Endodermal cell (in vitro differentiated cells): ENCODE measurements around the gene SH3BP5. TPM values are rescaled to one million over a fixed set of nuclear protein-coding genes. Genes with fewer than 3 reads are reported as not detected.

Source experiments
- DNase-seq: peaks from one replicate; pipeline ENCODE4 v3.0.0-alpha.2; 2017
- H3K27ac ChIP-seq: 2 replicates; pipeline ENCODE4 v1.5.1; 2013; ENCODE audit warnings: mild to moderate bottlenecking, low read depth, low read length, moderate library complexity
- H3K27me3 ChIP-seq: 2 replicates; pipeline ENCODE4 v1.6.1; 2013; ENCODE audit warnings: mild to moderate bottlenecking, low read length, moderate library complexity; ENCODE audit not compliant: insufficient read depth, control insufficient read depth, poor library complexity, severe bottlenecking
- H3K36me3 ChIP-seq: 2 replicates; pipeline ENCODE4 v1.7.0; 2013; ENCODE audit warnings: mild to moderate bottlenecking, low read length, moderate library complexity; ENCODE audit not compliant: control insufficient read depth, insufficient read depth
- H3K4me1 ChIP-seq: one replicate; pipeline ENCODE4 v1.7.0; 2013; ENCODE audit warnings: low read length; ENCODE audit not compliant: control insufficient read depth, insufficient read depth
- H3K4me3 ChIP-seq: 2 replicates; pipeline ENCODE4 v1.5.1; 2013; ENCODE audit warnings: mild to moderate bottlenecking, low read length, moderate library complexity
- H3K9ac ChIP-seq: 2 replicates; pipeline ENCODE4 v1.6.1; 2013; ENCODE audit warnings: mild to moderate bottlenecking, low read length, moderate library complexity; ENCODE audit not compliant: poor library complexity, severe bottlenecking; ENCODE audit errors: extremely low read depth
- H3K9me3 ChIP-seq: 2 replicates; pipeline ENCODE4 v1.6.1; 2013; ENCODE audit warnings: mild to moderate bottlenecking, low read length, moderate library complexity; ENCODE audit not compliant: control insufficient read depth
- H3K27ac Mint-ChIP-seq: 2 replicates; pipeline ENCODE4 v1.8.0; 2020; ENCODE audit warnings: mixed read lengths
- H3K27me3 Mint-ChIP-seq: 2 replicates; pipeline ENCODE4 v1.8.0; 2021; ENCODE audit warnings: mild to moderate bottlenecking, mixed read lengths; ENCODE audit not compliant: insufficient read depth
- H3K36me3 Mint-ChIP-seq: 2 replicates; pipeline ENCODE4 v1.8.0; 2020; ENCODE audit warnings: low read depth, mixed read lengths
- H3K4me1 Mint-ChIP-seq: 2 replicates; pipeline ENCODE4 v1.8.0; 2020; ENCODE audit warnings: mixed read lengths
- H3K4me3 Mint-ChIP-seq: 2 replicates; pipeline ENCODE4 v1.8.0; 2020; ENCODE audit warnings: mild to moderate bottlenecking, moderate library complexity, mixed read lengths
- H3K9me3 Mint-ChIP-seq: 2 replicates; pipeline ENCODE4 v1.8.0; 2020; ENCODE audit warnings: mild to moderate bottlenecking, mixed read lengths
- CTCF ChIP-seq: fragments of 200-600 bp; sonication (generic); conservative IDR thresholded peaks from 2 replicates; pipeline ENCODE4 v1.5.0; 2021; ENCODE audit warnings: antibody characterized with exemption, mild to moderate bottlenecking
- WGBS, 2 experiments: methylation state at CpG; one replicate each; pipeline versions ENCODE4 v1.1.5 to v1.1.7; 2013; ENCODE audit warnings: missing lambda C conversion rate in 2 of 2, mixed read lengths in 1 of 2; ENCODE audit not compliant: insufficient coverage in 1 of 2, insufficient read length in 1 of 2; 5-methylcytosine and 5-hydroxymethylcytosine counted together
- total RNA-seq, 2 donors: library from RNA; stranded (reverse); fragmentation: NEBNext Ultra II Directional in 1 of 2; extraction: Animal tissue kit (Norgen Biotek cat#: 25700) in 1 of 2; gene quantifications; 2 replicates in 1 of 2; 3 replicates in 1 of 2; pipeline ENCODE4 v1.2.1, GENCODE V29; 2021

SH3BP5 gene
- total RNA-seq, 2 donors from 2014 or later = 25.8 to 30.3 TPM

- WGBS, 2 experiments = 83 to 88% methylated on average over 5 to 6 of the region's 6 CpGs
- Mint-ChIP-seq H3K27me3 (no peaks in the 10 kb centered on the region), H3K4me1 (peaks cover 61% of the 10 kb centered on the region), H3K4me3 (no peak overlapping the region), H3K27ac (peak overlapping the region; percentile 87), H3K9me3 (no peaks in the 10 kb centered on the region), H3K36me3 (peaks cover 2% of the 10 kb centered on the region)
- H3K4me3 ChIP-seq = no peak overlapping the region
- peak overlapping the region; percentile 45 for H3K27ac ChIP-seq
- no peak for TF ChIP-seq CTCF
- no peaks in the 10 kb centered on the region for H3K9me3 ChIP-seq
- no peaks in the 10 kb centered on the region for H3K27me3 ChIP-seq
- peaks cover 9% of the 10 kb centered on the region for H3K36me3 ChIP-seq
- H3K9ac ChIP-seq = peak overlapping the region; percentile 22
- H3K4me1 ChIP-seq = peaks cover 27% of the 10 kb centered on the region
- no peak for DNase-seq
Measured at GRCh38 chr3:15309662-15310335, 22.6 kb downstream of the SH3BP5 start.

GRCh38 chr3:15307580-15307979 is 24.8 kb downstream of the SH3BP5 start:
- no peaks in the 10 kb centered on the region for H3K9me3 Mint-ChIP-seq
- H3K4me3 Mint-ChIP-seq = no peak overlapping the region
- Histone ChIP-seq H3K27ac (no peak overlapping the region), H3K4me3 (no peak overlapping the region), H3K27me3 (no peaks in the 10 kb centered on the region), H3K4me1 (peaks cover 21% of the 10 kb centered on the region), H3K9me3 (no peaks in the 10 kb centered on the region), H3K9ac (no peak overlapping the region), H3K36me3 (peaks cover 23% of the 10 kb centered on the region)
- H3K36me3 Mint-ChIP-seq = peaks cover 19% of the 10 kb centered on the region
- WGBS, 2 experiments = 94 to 96% methylated on average over 9 to 11 of the region's 11 CpGs
- no peak overlapping the region for H3K27ac Mint-ChIP-seq
- peaks cover 59% of the 10 kb centered on the region for H3K4me1 Mint-ChIP-seq
- DNase-seq = no peak
- no peaks in the 10 kb centered on the region for H3K27me3 Mint-ChIP-seq
- TF ChIP-seq CTCF = no peak

GRCh38 chr3:15306979-15307359 is 25.4 kb downstream of the SH3BP5 start:
- Histone ChIP-seq H3K4me1 (peaks cover 20% of the 10 kb centered on the region), H3K4me3 (no peak overlapping the region), H3K27me3 (no peaks in the 10 kb centered on the region), H3K9me3 (no peaks in the 10 kb centered on the region), H3K36me3 (peaks cover 28% of the 10 kb centered on the region), H3K27ac (no peak overlapping the region), H3K9ac (no peak overlapping the region)
- H3K4me3 Mint-ChIP-seq = no peak overlapping the region
- H3K27me3 Mint-ChIP-seq = no peaks in the 10 kb centered on the region
- no peaks in the 10 kb centered on the region for H3K9me3 Mint-ChIP-seq
- peak overlapping the region; percentile 77 for H3K27ac Mint-ChIP-seq
- H3K4me1 Mint-ChIP-seq = peaks cover 55% of the 10 kb centered on the region
- 93 to 98% methylated on average over 5 of the region's 5 CpGs for WGBS, 2 experiments
- peaks cover 23% of the 10 kb centered on the region for H3K36me3 Mint-ChIP-seq
- no peak for TF ChIP-seq CTCF
- DNase-seq = no peak
